Lower lobe of right lung (tissue), 2 donors: ENCODE measurements around the gene PRMT3. TPM values are rescaled to one million over a fixed set of nuclear protein-coding genes. Genes with fewer than 3 reads are reported as not detected.

Experiments used
- ATAC-seq, 2 donors: fragments of 200-7000 bp; cut with Tn5 transposase; one replicate each; pipeline ENCODE4 v1.9.1; 2020 to 2022; ENCODE audit warnings: mild to moderate bottlenecking in 2 of 2, moderate library complexity in 2 of 2
- DNase-seq: peaks from one replicate; pipeline ENCODE4 v3.0.0-alpha.2; 2020
- H3K27ac ChIP-seq: fragments of 200-600 bp; one replicate; pipeline ENCODE4 v1.8.0; 2022
- H3K27me3 ChIP-seq: fragments of 200-600 bp; one replicate; pipeline ENCODE4 v1.8.0; 2022; ENCODE audit warnings: low read depth
- H3K36me3 ChIP-seq: fragments of 200-600 bp; one replicate; pipeline ENCODE4 v1.8.0; 2022; ENCODE audit warnings: mild to moderate bottlenecking
- H3K4me1 ChIP-seq: fragments of 200-600 bp; one replicate; pipeline ENCODE4 v1.8.0; 2022
- H3K4me3 ChIP-seq: fragments of 200-600 bp; one replicate; pipeline ENCODE4 v1.8.0; 2022; ENCODE audit warnings: mild to moderate bottlenecking
- H3K9me3 ChIP-seq: fragments of 200-600 bp; one replicate; pipeline ENCODE4 v1.8.0; 2022
- CTCF ChIP-seq: fragments of 200-600 bp; IDR thresholded peaks from one replicate; pipeline ENCODE4 v1.8.0; 2022; ENCODE audit warnings: antibody characterized with exemption, mild to moderate bottlenecking
- intact Hi-C: fragments of 100-400 bp; cut with DNase I; formaldehyde crosslinking; loops from one replicate; pipeline ENCODE4 v1.11.0; 2022
- long read RNA-seq: library from polyadenylated mRNA; unstranded; transcript quantifications from one replicate; pipeline ENCODE4 v2.0.0, GENCODE V29; 2021
- total RNA-seq: library from RNA; stranded (reverse); fragmentation: NEBNext Ultra II Directional; extraction: Animal tissue kit (Norgen Biotek cat#: 25700); gene quantifications from one replicate; pipeline ENCODE4 v1.2.1, GENCODE V29; 2021
- donor health status: DM: no; HTN: yes; CAD: no; lungs with severe emphysema.

Gene PRMT3
- 10.6 TPM for total RNA-seq
- long read RNA-seq, transcript PRMT3-202 (16 exons, 2,653 nt): major isoform, 11 of 15 reads
- long read RNA-seq, partial matches to known transcripts: 3 of 15 reads
- long read RNA-seq, other reads (novel, unspliced or antisense): 1 of 15 reads

DNA sequence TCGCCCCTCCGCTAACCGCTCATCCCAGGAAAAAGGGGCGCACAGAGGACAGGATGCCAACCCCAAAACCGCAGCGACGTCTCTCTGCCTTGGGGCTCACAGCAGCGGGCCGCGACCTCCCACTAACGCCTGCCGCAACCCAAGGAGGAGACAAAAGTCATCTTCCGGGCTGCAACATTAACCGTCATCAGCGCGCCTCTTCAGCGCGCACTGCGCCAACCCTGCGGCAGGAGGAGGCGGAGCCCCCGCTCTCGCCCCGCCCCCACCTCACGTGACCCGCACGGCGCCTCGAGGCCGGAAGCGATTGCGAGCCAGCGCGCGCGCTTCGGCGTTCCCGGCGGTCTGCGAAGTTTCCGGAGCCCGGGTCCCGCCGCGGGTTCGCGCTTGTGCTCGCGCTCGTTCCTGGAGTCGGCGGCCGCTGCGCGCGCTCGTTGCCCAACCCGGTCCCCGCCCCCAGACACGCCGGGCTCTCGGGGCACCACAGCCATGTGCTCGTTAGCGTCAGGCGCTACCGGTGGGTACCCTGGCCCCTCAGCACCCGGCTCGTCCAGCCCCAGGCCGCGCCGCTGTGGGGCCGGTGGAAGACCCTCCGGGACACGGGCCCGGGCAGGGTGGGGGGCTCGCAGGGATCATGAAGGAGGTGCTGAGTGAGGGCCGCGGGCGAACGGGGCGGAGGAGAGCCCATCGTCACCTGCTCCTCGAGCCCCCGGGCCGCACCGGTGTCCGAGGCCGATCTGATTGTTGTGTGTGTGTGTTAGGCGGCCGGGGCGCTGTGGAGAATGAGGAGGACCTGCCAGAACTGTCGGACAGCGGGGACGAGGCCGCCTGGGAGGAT, at the start of gene PRMT3:
Gene PRMT3 (plus strand): TSS at position 456 of the 835 bp plus-strand sequence. CDS start 31 bp downstream, at position 487.
- no peaks in the 10 kb centered on the region for H3K9me3 ChIP-seq
- H3K36me3 ChIP-seq: peaks cover 20% of the 10 kb centered on the region
- peak within 1 kb of the TSS; percentile 94 for H3K27ac ChIP-seq
- H3K27me3 ChIP-seq: no peaks in the 10 kb centered on the region
- ATAC-seq (peak; percentile 99), DNase-seq (peak; percentile 97)
- H3K4me1 ChIP-seq: peaks cover 19% of the 10 kb centered on the region
- intact Hi-C loops: no loop called here
- peak within 1 kb of the TSS; percentile 94 for H3K4me3 ChIP-seq
- TF ChIP-seq CTCF: peak; percentile 17

DNA sequence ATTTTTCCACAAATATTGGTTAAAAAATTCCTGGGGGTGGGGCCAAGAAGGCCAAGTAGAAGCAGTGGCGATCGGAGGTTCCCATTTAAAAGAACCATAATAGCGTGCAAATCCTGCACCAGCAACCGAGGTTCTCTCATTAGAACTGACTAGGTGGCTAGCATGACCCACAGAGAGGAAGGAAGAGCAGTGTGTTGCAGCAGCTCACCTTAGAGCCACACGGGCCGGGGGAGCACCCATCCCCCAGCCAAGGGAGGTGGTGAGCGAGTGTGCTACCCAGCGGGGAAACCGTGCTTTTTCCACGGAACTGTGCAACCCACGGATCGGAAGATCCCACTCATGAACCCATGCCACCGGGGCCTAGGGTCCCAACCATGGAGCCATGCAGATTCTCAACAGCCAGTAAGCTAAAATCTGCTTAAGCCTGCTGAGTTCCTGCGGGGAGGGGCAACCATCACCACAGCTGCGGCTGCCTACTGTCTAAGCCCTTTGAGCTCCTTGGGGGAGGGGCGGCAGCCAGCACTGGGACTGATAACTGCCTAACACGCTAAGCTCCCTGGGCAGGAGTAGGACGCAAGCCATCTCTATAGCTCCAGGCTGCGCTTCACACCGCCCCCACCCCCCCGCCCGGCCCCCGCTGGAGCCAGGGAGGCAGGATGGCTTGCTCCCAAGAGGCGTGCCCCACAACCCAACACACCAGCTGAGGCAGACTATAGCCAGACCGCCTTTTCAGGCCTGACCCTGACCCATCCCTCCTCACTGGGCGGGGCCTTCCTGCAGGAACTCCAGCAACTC, 45.0 kb upstream of the PRMT3 start:
- Histone ChIP-seq H3K4me1 (no peaks in the 10 kb centered on the region), H3K36me3 (no peaks in the 10 kb centered on the region), H3K27me3 (peaks cover 28% of the 10 kb centered on the region), H3K27ac (no peak overlapping the region), H3K9me3 (no peaks in the 10 kb centered on the region), H3K4me3 (no peak overlapping the region)
- no peak for ATAC-seq
- intact Hi-C loops: no loop called here
- DNase-seq: no peak
- no peak for TF ChIP-seq CTCF

DNA sequence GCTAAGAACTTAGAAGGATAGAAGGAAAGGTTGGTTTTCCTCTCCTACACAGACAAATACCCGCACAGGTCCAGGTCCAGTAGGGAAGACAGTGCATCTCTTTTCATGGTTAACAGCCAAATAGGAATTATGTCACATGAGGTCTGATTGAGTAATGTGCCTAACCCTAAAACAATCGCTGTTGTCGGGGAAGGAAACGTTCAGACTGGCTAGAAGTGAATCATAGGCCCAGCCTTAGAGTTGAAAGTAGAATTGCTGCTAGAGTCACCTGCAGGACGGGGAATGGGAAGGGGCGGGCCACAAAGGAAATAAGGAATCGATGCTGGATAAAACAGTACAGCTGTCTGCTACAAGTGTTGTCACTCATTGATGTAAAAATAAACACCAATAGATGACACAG, 36.4 kb upstream of the PRMT3 start:
- no peak for TF ChIP-seq CTCF
- DNase-seq: no peak
- intact Hi-C loops: no loop called here
- ATAC-seq: no peak
- Histone ChIP-seq H3K9me3 (no peaks in the 10 kb centered on the region), H3K27ac (no peak overlapping the region), H3K36me3 (no peaks in the 10 kb centered on the region), H3K4me1 (no peaks in the 10 kb centered on the region), H3K4me3 (no peak overlapping the region), H3K27me3 (no peaks in the 10 kb centered on the region)

DNA sequence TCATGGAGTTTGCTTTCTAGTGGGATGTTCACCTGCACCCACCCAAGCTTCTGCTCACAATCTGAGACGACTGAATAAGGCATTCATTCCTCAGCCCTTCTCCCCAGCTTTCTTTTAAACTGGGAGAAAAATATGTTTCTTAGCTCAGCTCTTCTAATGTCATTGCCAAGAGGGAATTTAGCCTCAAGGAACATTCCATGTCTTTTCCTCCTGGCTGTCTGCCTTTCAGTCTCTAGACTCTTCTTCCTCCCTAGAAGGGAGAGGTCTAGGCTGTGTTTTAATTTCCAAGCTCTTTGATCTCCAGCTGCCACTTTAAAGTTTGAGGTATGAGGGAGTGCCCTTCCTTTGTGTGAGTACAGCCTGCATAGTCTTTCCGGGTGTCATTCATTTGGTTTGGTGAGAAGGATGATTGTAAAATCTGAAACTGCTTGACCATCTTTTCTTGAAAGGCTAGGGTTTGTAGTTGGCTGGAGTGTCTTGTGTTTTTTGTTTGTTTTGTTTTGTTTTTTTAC, 35.7 kb upstream of the PRMT3 start:
- no peaks in the 10 kb centered on the region for H3K4me1 ChIP-seq
- H3K4me3 ChIP-seq: no peak overlapping the region
- DNase-seq: no peak
- intact Hi-C loops: no loop called here
- H3K9me3 ChIP-seq: no peaks in the 10 kb centered on the region
- ATAC-seq: no peak
- no peaks in the 10 kb centered on the region for H3K36me3 ChIP-seq
- TF ChIP-seq CTCF: no peak
- H3K27me3 ChIP-seq: no peaks in the 10 kb centered on the region
- H3K27ac ChIP-seq: no peak overlapping the region

DNA sequence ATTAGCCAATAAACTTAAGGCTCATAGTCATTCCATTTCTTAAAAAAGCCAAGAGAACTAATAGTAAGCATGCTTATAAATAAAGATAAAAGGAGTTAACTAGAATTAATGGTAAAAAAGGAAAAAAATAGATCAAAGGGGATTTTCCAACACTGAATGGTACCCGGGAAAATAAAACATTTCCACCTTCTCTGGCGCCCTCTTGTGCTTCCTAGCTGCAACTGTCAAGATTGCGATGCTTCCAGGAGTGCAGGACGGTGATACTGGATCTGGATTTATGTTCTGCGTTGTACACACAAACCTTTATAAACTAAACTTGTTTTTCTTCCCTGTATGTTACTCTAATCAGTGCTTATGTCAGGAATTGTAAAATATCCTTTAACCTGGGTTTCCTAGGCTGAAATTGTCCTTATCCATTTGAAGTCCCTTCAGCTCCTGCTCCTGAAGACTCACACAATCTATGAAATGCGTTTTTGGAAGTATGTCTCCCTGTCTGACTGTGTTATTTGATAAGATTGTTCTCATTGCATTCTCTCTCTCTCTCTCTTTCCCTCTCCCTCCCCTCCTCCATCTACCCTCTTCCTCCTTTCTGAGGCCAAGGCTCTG, 33.6 kb upstream of the PRMT3 start:
- no peak for DNase-seq
- Histone ChIP-seq H3K27me3 (no peaks in the 10 kb centered on the region), H3K27ac (no peak overlapping the region), H3K36me3 (no peaks in the 10 kb centered on the region), H3K9me3 (no peaks in the 10 kb centered on the region), H3K4me1 (no peaks in the 10 kb centered on the region), H3K4me3 (no peak overlapping the region)
- peak; percentile 81 for TF ChIP-seq CTCF
- intact Hi-C loops: no loop called here
- peak; percentile 57 to 83 for ATAC-seq
